Fibroblast of pulmonary artery (primary cell): Measurements from ENCODE around the gene COG7.
A peak's percentile ranks its signal among the peaks of the same experiment; 100 is the strongest.

Experiments used
- DNase-seq: peaks from one replicate; pipeline ENCODE4 v3.0.0-alpha.2; 2010; ENCODE audit warnings: low read depth
- H3K4me3 ChIP-seq: replicated peaks from 2 replicates; pipeline ENCODE4 v1.5.1; 2011; ENCODE audit warnings: low read depth, mild to moderate bottlenecking, control low read depth, low read length, moderate library complexity
- TF ChIP-seq, protein P1 (sequence below): IDR thresholded peaks from 2 replicates; pipeline ENCODE4 v1.5.1; 2011; ENCODE audit warnings: mild to moderate bottlenecking, control low read depth, low read length, inconsistent platforms; ENCODE audit errors: missing control alignments

COG7 gene

DNA sequence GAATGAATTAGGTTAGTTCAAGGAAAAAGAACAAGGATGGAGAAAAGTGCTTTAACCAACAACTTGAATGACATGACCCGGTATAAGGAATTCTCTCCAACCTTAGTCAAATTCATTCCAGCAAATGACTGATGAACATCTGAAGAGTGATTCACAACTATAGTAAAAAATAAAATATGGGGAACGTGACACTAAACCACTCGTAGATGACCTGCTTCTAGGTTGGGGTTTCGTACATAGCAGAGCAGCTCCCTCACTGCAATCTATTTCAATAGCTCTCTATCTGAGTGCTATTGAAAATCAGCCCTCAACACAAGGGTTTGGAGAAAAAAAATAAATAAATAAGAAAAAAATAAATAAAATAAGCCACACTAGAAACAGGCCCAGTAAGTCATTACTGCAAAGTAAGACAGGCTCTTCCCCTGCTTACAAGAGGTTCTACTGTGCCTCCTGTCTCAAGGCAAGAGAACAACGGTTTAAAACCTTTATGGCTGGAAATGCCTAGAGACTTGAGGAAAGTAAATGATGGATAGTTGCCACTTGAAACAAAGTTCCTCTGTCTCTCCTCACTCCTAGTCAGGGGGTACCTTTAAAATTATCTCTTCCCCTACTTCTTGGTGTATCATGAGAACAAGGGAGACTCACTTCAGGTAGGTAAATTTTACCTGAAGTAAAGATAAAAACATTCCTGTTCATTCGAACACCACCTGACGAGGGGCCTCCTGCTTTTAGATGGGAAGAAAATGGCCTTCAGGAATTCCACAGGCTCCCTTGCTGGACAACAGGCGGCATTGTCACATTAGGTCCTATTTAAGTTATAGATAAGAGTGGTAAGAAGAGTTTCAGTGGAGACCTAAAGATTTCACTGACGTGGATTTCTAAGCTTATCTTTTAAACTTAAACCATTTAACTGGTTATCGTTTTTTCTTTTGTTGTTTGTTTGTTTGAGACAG is 20.5 kb downstream of the COG7 start:
- DNase-seq = peak; percentile 16
- no peak overlapping the region for H3K4me3 ChIP-seq
- TF ChIP-seq, protein P1, sequence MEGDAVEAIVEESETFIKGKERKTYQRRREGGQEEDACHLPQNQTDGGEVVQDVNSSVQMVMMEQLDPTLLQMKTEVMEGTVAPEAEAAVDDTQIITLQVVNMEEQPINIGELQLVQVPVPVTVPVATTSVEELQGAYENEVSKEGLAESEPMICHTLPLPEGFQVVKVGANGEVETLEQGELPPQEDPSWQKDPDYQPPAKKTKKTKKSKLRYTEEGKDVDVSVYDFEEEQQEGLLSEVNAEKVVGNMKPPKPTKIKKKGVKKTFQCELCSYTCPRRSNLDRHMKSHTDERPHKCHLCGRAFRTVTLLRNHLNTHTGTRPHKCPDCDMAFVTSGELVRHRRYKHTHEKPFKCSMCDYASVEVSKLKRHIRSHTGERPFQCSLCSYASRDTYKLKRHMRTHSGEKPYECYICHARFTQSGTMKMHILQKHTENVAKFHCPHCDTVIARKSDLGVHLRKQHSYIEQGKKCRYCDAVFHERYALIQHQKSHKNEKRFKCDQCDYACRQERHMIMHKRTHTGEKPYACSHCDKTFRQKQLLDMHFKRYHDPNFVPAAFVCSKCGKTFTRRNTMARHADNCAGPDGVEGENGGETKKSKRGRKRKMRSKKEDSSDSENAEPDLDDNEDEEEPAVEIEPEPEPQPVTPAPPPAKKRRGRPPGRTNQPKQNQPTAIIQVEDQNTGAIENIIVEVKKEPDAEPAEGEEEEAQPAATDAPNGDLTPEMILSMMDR = peak; percentile 39

DNA sequence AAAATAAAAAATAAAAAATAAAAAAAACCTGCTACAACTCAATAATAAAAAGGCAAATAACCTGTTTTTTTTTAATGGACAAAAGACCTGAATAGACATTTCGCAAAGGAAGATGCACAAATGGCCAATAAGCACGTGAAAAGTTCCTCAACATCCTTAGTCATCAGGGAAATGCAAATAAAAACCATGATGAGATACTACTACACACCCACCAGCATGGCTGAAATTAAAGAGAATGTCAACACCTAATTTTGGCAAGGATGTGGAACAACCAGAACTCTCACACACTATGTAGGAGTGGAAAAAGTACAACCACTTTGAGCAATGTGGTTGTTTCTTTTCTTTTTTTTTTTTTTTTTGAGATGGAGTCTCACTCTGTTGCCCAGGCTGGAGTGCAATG is 24.6 kb downstream of the COG7 start:
- H3K4me3 ChIP-seq = no peak overlapping the region
- TF ChIP-seq, protein P1 = no peak
- no peak for DNase-seq

DNA sequence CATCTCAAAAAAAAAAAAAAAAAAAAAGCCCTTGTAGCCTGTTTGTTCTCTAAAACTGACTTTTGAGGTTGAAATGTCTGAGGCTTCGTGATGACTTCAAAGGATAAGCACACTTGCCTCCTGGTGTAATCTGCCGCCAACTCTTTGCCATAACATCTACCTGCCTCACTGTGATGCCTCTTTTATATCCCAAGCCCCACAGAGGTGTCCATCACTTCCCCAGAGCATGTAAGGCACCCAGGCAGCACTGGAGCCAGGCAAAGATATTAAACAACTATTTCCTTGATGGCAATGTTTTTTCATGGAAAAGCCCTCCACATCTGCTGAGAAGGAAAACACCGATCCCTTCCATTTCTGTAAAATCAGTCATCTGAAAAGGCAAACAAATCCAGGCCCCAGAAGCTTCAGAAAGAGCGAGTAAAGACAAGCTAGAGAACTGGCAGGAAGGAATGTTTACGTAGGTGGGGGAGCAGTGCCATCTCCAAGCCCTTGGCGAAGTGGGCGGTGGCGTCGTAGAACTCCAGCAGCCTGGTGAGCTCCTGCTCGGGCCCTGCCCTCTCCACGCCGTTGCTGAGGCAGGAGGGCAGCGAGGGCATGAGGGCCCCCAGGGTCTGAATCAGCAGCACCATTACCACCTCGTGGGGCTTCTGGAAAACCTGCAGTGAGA is 28.6 kb downstream of the COG7 start:
- no peak for DNase-seq
- H3K4me3 ChIP-seq = no peak overlapping the region
- TF ChIP-seq, protein P1 = no peak

DNA sequence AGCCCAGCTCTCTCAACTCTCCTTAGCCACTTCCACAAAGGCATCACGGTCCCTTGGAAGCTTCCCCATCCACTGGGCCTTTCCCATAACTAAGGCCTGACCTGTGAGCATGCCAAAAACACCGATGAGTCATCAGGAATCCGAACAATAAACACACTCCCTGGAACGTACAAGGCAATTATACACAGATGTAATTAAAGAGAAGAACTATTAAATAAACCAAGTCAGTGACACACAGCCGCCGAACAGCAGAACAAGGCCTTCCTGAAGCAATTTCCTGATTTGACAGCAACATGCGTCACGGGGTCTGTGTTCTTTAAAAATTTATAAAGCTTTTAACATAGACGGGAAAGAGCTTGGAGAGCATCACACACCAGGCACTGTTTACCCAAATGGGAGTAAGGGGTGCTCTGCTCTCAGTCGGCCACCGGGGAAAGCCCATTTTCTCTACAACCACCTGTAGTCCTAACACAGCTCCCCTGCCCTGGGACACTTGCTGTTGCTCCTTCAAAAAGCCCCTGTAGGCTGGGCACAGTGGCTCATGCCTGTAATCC is 29.4 kb downstream of the COG7 start:
- TF ChIP-seq, protein P1 = no peak
- DNase-seq = peak; percentile 94
- no peak overlapping the region for H3K4me3 ChIP-seq

DNA sequence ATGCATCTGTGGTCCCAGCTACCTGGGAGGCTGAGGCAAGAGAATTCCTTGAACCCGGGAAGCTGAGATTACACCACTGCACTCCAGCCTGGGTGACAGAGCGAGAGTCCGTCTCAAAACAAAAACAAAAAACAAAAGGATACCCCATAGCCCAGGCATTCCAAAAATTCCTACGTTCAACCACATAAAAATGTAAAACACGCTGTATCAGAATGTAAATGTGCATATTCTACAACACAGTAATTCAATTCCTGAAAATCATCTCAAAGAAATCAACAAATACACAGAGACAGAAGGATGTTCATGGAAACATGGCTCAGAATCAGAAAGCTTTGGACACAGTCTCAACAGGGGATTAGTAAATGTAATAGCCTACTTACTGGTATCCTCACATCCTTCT is 33.0 kb downstream of the COG7 start:
- TF ChIP-seq, protein P1 = no peak
- peak; percentile 41 for DNase-seq
- no peak overlapping the region for H3K4me3 ChIP-seq

DNA sequence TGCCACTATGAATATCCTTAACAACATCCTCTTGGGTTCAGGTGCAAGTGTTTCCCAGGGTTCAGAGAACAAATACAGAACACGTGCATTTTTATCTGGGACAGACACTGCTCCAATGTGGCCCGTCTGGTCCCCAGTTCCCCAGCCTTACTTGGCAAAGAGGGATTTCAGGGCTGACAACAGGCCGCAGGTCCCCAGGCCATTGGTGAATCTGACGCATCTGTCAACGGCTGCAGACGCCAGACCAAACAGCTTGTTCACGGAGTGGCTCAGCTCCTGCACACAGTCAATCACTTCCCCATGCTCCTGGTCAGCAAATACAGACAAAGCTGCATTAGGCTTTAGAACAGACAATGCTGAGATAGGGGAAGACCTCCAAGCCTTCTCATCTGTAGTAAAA is 36.2 kb downstream of the COG7 start:
- DNase-seq = no peak
- TF ChIP-seq, protein P1 = no peak
- no peak overlapping the region for H3K4me3 ChIP-seq
